Subcutaneous adipose tissue (tissue), 4 donors: ENCODE data around the gene IPPK. TPM values are rescaled to one million over a fixed set of nuclear protein-coding genes. Genes with fewer than 3 reads are reported as not detected.

Source experiments
- CTCF ChIP-seq: fragments of 450-650 bp; IDR thresholded peaks from one replicate; pipeline ENCODE4 v1.5.1; 2016; ENCODE audit warnings: low read depth, mild to moderate bottlenecking, control low read depth, antibody characterized with exemption, moderate library complexity
- total RNA-seq, 4 donors: library from RNA; depleted of rRNA; stranded (reverse); fragments of >200 nt; gene quantifications; one replicate each; pipeline ENCODE4 v1.1.0, GENCODE V29; 2016

Gene IPPK
- total RNA-seq, 4 donors from 2014 or later: 5.4 to 8.3 (median 7.3) TPM

GRCh38 chr9:92607088-92607487 lies 62.8 kb downstream of the IPPK start:
- TF ChIP-seq CTCF: no peak

- no peak for TF ChIP-seq CTCF
Measured at GRCh38 chr9:92605224-92605623, 64.7 kb downstream of the IPPK start.

GRCh38 chr9:92603990-92604389 lies 65.9 kb downstream of the IPPK start:
- no peak for TF ChIP-seq CTCF

- TF ChIP-seq CTCF: no peak
Measured at GRCh38 chr9:92603100-92603499, 66.8 kb downstream of the IPPK start.

DNA sequence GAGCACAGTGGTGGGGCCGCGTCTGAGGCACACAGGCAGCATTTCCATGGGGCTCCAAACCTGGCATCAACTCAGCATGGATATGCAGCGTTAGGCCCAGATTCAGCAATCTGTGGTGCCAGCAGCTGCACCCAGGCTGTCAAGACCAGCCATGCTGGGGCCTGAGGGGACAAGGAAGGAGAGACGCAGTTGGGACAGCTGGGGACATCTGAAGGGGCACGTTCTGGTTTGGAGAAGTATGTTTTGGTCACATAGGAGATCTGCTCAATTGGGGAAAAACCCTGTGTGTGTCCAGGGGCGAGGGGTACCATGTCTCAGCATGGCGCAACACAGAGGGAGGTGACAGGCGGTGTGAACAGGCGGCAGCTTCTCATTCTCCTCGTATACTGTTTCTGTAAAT lies 67.5 kb downstream of the IPPK start:
- TF ChIP-seq CTCF: no peak

DNA sequence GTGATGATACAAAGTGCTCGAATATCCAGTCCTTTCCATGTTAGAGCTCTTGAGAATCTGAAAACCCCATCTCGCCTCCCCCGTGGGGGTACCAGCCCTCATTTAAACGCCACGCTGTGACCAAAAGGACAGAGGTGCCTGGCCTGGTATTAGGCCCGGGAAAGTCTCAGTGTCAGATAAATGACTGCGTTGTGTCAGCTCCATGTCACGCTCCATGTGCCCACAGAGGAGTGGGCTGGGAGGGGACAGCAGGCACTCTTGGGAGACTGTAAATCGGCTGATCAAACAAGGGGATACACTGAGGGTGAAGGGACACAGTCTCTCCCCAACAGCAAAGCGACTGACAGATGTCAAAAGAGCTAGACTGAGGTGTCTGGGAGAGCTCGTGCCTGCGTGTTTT lies 68.5 kb downstream of the IPPK start:
- no peak for TF ChIP-seq CTCF

GRCh38 chr9:92600462-92601261 lies 69.3 kb downstream of the IPPK start:
- TF ChIP-seq CTCF: no peak
